CD14-positive monocyte (primary cell): ENCODE results near the gene UTP11. TPM values are rescaled to one million over a fixed set of nuclear protein-coding genes. Genes with fewer than 3 reads are reported as not detected.

Source experiments
- DNase-seq, 3 donors: peaks; one replicate each; pipeline ENCODE4 v3.0.0-alpha.2; 2011 to 2022
- H2AFZ ChIP-seq: 2 replicates; pipeline ENCODE4 v1.6.0; 2012; ENCODE audit warnings: mild to moderate bottlenecking, low read depth, low read length, inconsistent platforms; ENCODE audit not compliant: insufficient read depth, poor library complexity, severe bottlenecking
- H3K27ac ChIP-seq, 2 donors: 1 replicate in 1 of 2; 2 replicates in 1 of 2; pipeline ENCODE4 v1.5.1; 2012 to 2013; ENCODE audit warnings: low read length in 2 of 2, control low read depth in 1 of 2, inconsistent platforms in 1 of 2, low read depth in 1 of 2, mild to moderate bottlenecking in 1 of 2
- H3K27me3 ChIP-seq, 2 donors: one replicate each; pipeline versions ENCODE4 v1.6.0 to v1.6.1; 2011 to 2013; ENCODE audit warnings: low read length in 2 of 2; ENCODE audit not compliant: control insufficient read depth in 2 of 2, insufficient read depth in 2 of 2
- H3K36me3 ChIP-seq, 2 donors: replicated peaks in 1 of 2; 1 replicate in 1 of 2; 2 replicates in 1 of 2; pipeline versions ENCODE4 v1.5.1 to v1.6.1; 2012 to 2013; ENCODE audit warnings: low read length in 2 of 2, control low read depth in 1 of 2, inconsistent platforms in 1 of 2, mild to moderate bottlenecking in 1 of 2; ENCODE audit not compliant: insufficient read depth in 2 of 2, control insufficient read depth in 1 of 2
- H3K4me1 ChIP-seq, 2 donors: 1 replicate in 1 of 2; 2 replicates in 1 of 2; pipeline versions ENCODE4 v1.5.1 to v1.6.1; 2012 to 2013; ENCODE audit warnings: low read length in 2 of 2, control low read depth in 1 of 2, inconsistent platforms in 1 of 2, mild to moderate bottlenecking in 1 of 2, moderate library complexity in 1 of 2; ENCODE audit not compliant: insufficient read depth in 2 of 2, control insufficient read depth in 1 of 2
- H3K4me2 ChIP-seq: replicated peaks from 2 replicates; pipeline ENCODE3; 2012; ENCODE audit warnings: low read length, moderate library complexity, mild to moderate bottlenecking; ENCODE audit not compliant: poor library complexity, severe bottlenecking; ENCODE audit errors: extremely low read depth
- H3K4me3 ChIP-seq, 3 experiments: fragments of 200-600 bp in 1 of 3; sonication (generic) in 1 of 3; replicated peaks in 1 of 3; 1 replicate in 2 of 3; 2 replicates in 1 of 3; pipeline ENCODE4 v1.5.1; 2011 to 2013; ENCODE audit warnings: low read length in 3 of 3, mild to moderate bottlenecking in 3 of 3, control low read depth in 2 of 3, low read depth in 2 of 3, inconsistent platforms in 1 of 3, moderate library complexity in 1 of 3
- H3K79me2 ChIP-seq: 2 replicates; pipeline ENCODE4 v1.6.0; 2012; ENCODE audit warnings: mild to moderate bottlenecking, control low read depth, inconsistent platforms, low read length, moderate library complexity; ENCODE audit not compliant: insufficient read depth
- H3K9ac ChIP-seq: 2 replicates; pipeline ENCODE4 v1.6.0; 2017; ENCODE audit warnings: low read length, mild to moderate bottlenecking; ENCODE audit not compliant: insufficient read depth, poor library complexity, severe bottlenecking
- H3K9me3 ChIP-seq, 2 donors: replicated peaks in 1 of 2; 1 replicate in 1 of 2; 2 replicates in 1 of 2; pipeline versions ENCODE4 v1.5.1 to v1.6.1; 2012 to 2013; ENCODE audit warnings: low read length in 2 of 2, control low read depth in 1 of 2; ENCODE audit not compliant: control insufficient read depth in 1 of 2, insufficient read depth in 1 of 2
- H4K20me1 ChIP-seq: 2 replicates; pipeline ENCODE4 v1.6.0; 2012; ENCODE audit warnings: mild to moderate bottlenecking, low read length, control low read depth, moderate library complexity; ENCODE audit not compliant: insufficient read depth
- H3K27ac Mint-ChIP-seq, 7 donors: one replicate each; pipeline ENCODE4 v1.8.0; 2020; ENCODE audit warnings: mild to moderate bottlenecking in 7 of 7, mixed read lengths in 7 of 7, moderate library complexity in 6 of 7, inconsistent platforms in 2 of 7
- H3K27me3 Mint-ChIP-seq, 3 donors: one replicate each; pipeline ENCODE4 v1.8.0; 2021 to 2022; ENCODE audit warnings: low read depth in 3 of 3, mild to moderate bottlenecking in 3 of 3, mixed read lengths in 3 of 3, moderate library complexity in 3 of 3, inconsistent platforms in 1 of 3
- H3K36me3 Mint-ChIP-seq, 2 donors: one replicate each; pipeline ENCODE4 v1.8.0; 2020; ENCODE audit warnings: mixed read lengths in 2 of 2, inconsistent platforms in 1 of 2, mild to moderate bottlenecking in 1 of 2
- H3K4me1 Mint-ChIP-seq: one replicate; pipeline ENCODE4 v1.8.0; 2020; ENCODE audit warnings: mild to moderate bottlenecking, mixed read lengths
- H3K4me3 Mint-ChIP-seq, 2 donors: one replicate each; pipeline ENCODE4 v1.8.0; 2020; ENCODE audit warnings: mild to moderate bottlenecking in 2 of 2, mixed read lengths in 2 of 2, moderate library complexity in 1 of 2
- H3K9me3 Mint-ChIP-seq, 7 donors: one replicate each; pipeline ENCODE4 v1.8.0; 2020 to 2022; ENCODE audit warnings: mixed read lengths in 7 of 7, mild to moderate bottlenecking in 6 of 7, moderate library complexity in 6 of 7, inconsistent platforms in 2 of 7
- WGBS: methylation state at CpG from one replicate; pipeline ENCODE4 v1.1.5; 2013; ENCODE audit warnings: missing lambda C conversion rate; ENCODE audit not compliant: insufficient coverage; 5-methylcytosine and 5-hydroxymethylcytosine counted together
- intact Hi-C, 2 donors: fragments of 100-400 bp; cut with micrococcal nuclease; formaldehyde crosslinking; loops; one replicate each; pipeline versions ENCODE4 v1.15.0 to v1.15.1; 2023
- polyA plus RNA-seq, 3 donors: library from polyadenylated mRNA; depleted of rRNA in 1 of 3; unstranded in 2 of 3; stranded (reverse) in 1 of 3; fragments of 300-500 nt in 2 of 3; fragments of >200 nt in 1 of 3; fragmentation: Illumina TruSeq in 2 of 3; gene quantifications; 1 replicate in 2 of 3; 2 replicates in 1 of 3; pipeline ENCODE4 v1.2.3, GENCODE V29; 2012 to 2021
- TF ChIP-seq, protein P1 (sequence below): fragments of 200-600 bp; IDR thresholded peaks from one replicate; pipeline ENCODE4 v1.8.0; 2022; ENCODE audit warnings: antibody characterized with exemption, mild to moderate bottlenecking

The UTP11 gene
- polyA plus RNA-seq, 3 donors = 10.9 to 26.0 (median 20.5) TPM

DNA sequence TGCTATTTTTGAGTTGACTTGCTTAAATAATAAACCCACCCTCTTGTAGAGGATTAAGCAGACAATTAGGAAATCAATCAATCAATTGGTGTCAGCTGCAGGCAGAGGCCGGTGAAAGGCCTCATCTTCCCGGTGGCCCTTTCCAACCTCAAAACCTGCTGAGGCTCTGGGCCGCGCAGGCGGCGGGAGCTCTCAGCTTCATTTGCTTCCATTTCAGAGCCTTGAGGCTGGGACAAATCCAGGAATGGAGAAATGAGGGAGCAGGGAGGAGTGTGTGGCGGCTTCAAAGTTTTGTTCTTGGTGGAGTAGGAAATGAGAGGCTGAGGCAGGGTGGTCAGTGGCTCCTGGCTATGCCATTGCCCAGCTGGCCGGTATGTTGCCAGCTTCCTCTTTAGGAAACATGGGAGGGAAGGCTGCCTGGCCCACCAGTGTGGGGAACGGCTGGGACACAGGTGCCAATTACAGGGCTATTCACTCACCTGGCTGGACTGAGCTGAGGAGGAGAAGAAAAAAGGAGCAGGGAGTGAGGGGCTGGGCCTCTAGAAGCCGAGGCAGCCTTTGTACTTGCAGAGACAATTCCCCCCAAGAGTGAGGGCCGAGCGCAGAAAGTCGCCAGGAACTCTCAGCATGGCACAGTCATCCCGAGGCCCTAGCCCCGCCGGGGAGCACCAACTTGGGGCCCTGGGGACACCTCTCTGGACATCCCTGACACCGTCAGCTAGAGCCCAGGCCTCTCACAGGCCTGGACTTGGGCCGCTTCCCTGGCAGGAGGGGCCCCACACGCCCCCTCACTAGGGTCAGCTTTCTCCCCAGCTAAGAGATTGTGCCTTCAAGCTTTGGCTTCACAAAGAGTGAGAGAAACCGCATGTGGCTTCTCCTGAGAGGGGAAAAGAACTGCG lies 29.7 kb downstream of the UTP11 start:
- no peaks in the 10 kb centered on the region for H3K36me3 ChIP-seq
- Mint-ChIP-seq H3K27me3 (peaks cover 41 to 67% (median 51%) of the 10 kb centered on the region in 3 donors), H3K36me3 (no peaks in the 10 kb centered on the region), H3K4me3 (peak overlapping the region in 1 of 2 donors; percentile 64), H3K27ac (no peak overlapping the region), H3K9me3 (peaks cover 0 to 14% (median 3%) of the 10 kb centered on the region in 7 donors), H3K4me1 (peaks cover 11% of the 10 kb centered on the region)
- H3K4me2 ChIP-seq = no peak overlapping the region
- no peaks in the 10 kb centered on the region for H3K9me3 ChIP-seq
- no peak overlapping the region for H2AFZ ChIP-seq
- peaks cover 27 to 54% of the 10 kb centered on the region in 2 donors for H3K27me3 ChIP-seq
- no peak overlapping the region for H3K4me3 ChIP-seq
- no peak for DNase-seq
- intact Hi-C loops = loop anchor here in 1 of 2 donors (10.0 kb wide), 1 partner anchor 793 kb away; no protein-coding TSS in a partner anchor
- TF ChIP-seq, protein P1, sequence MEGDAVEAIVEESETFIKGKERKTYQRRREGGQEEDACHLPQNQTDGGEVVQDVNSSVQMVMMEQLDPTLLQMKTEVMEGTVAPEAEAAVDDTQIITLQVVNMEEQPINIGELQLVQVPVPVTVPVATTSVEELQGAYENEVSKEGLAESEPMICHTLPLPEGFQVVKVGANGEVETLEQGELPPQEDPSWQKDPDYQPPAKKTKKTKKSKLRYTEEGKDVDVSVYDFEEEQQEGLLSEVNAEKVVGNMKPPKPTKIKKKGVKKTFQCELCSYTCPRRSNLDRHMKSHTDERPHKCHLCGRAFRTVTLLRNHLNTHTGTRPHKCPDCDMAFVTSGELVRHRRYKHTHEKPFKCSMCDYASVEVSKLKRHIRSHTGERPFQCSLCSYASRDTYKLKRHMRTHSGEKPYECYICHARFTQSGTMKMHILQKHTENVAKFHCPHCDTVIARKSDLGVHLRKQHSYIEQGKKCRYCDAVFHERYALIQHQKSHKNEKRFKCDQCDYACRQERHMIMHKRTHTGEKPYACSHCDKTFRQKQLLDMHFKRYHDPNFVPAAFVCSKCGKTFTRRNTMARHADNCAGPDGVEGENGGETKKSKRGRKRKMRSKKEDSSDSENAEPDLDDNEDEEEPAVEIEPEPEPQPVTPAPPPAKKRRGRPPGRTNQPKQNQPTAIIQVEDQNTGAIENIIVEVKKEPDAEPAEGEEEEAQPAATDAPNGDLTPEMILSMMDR = no peak
- 85% methylated on average over 18 of the region's 21 CpGs for WGBS
- H4K20me1 ChIP-seq = no peaks in the 10 kb centered on the region
- no peak overlapping the region for H3K27ac ChIP-seq
- no peak overlapping the region for H3K9ac ChIP-seq
- no peaks in the 10 kb centered on the region for H3K79me2 ChIP-seq
- peaks cover 7 to 16% of the 10 kb centered on the region in 2 donors for H3K4me1 ChIP-seq

DNA sequence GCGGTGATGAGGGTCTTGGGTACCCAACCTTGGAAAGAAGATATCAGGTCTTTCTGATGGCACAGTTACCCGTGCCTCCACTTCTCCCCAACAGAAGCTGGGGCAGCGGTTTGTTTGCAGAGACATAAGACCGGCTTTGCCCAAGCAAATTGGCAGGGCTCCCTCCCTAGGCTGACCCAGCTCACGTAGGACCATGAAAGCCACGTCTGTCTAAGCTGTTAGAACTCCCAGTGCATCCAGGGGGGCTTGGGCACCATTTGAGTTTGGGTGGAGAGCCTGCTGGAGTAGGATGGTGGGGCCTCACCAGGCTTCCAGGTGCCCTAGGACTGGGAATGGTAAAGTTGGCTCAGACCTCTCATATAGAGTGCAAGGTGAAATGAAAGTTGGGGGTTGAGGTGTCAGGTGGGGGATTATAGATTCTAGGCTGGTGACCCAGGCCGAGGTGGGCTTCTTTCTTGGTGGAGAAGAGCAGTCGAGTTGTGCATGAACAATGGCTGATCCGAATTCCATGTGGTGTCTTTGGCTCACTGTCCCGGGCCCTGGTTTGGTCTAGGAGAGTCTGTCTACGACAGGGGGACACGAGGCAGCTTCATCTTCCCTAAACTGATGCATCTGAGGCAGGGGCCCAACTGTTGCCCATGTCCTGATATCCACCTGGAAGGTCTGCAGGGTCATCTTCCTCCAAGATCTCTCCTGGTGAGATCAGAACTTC lies 30.7 kb downstream of the UTP11 start:
- H3K9me3 ChIP-seq = no peaks in the 10 kb centered on the region
- peaks cover 9 to 22% of the 10 kb centered on the region in 2 donors for H3K4me1 ChIP-seq
- no peaks in the 10 kb centered on the region for H3K79me2 ChIP-seq
- H3K36me3 ChIP-seq = no peaks in the 10 kb centered on the region
- no peak overlapping the region for H3K4me3 ChIP-seq
- intact Hi-C loops = loop anchor here in 1 of 2 donors (10.0 kb wide), 1 partner anchor 792 kb away; no protein-coding TSS in a partner anchor
- DNase-seq = no peak
- H4K20me1 ChIP-seq = no peaks in the 10 kb centered on the region
- H3K4me1 Mint-ChIP-seq = peaks cover 12% of the 10 kb centered on the region
- H3K27me3 Mint-ChIP-seq = peaks cover 51 to 77% (median 61%) of the 10 kb centered on the region in 3 donors
- peaks cover 34 to 64% of the 10 kb centered on the region in 2 donors for H3K27me3 ChIP-seq
- H2AFZ ChIP-seq = no peak overlapping the region
- H3K4me3 Mint-ChIP-seq = peak overlapping the region in 1 of 2 donors; percentile 64
- no peak overlapping the region for H3K27ac Mint-ChIP-seq
- H3K9me3 Mint-ChIP-seq = peaks cover 0 to 17% (median 4%) of the 10 kb centered on the region in 7 donors
- TF ChIP-seq, protein P1 = no peak
- peaks cover 0 to 3% of the 10 kb centered on the region in 2 donors for H3K36me3 Mint-ChIP-seq
- 95% methylated on average over 11 of the region's 12 CpGs for WGBS
- no peak overlapping the region for H3K9ac ChIP-seq
- H3K27ac ChIP-seq = no peak overlapping the region
- no peak overlapping the region for H3K4me2 ChIP-seq
